Measurements from ENCODE around the gene ETS1.
A peak's percentile ranks its signal among the peaks of the same experiment; 100 is the strongest.

Gene ETS1

DNA sequence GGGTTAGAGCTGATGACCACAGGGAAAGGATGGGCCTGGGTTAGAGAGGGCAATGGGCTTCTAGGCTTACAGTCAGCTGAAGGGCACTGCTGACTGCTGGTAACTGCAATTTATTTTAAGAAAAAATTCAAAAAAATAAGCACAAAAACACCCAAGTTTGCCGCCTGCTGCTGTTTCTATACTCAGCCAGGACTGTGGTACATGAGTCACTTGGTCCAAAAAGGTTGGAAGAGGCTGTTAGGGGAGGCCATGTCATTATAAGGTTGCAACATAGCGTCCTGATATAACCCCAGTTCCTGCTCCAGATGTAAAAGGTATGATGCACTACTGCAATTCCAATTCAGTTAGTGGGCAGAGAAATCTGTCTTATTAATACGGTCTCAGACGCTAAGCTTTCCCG, 98.9 kb downstream of the ETS1 start:
- Histone ChIP-seq H3K4me3 (replicated peaks; ENCODE audit: insufficient read depth, low read length) (no peak overlapping the region), H3K27me3 (ENCODE audit: insufficient read depth, poor library complexity, severe bottlenecking) (no peaks in the 10 kb centered on the region), H3K27ac (replicated peaks) (no peak overlapping the region)
- DNase-seq (ENCODE audit: low read depth in 1 of 2, low spot score in 1 of 2) = peak in 1 of 2 experiments; percentile 30
- TF ChIP-seq SPI1 (IDR thresholded peaks at IDR 0.05; ENCODE audit: borderline replicate concordance, low read depth) (no peak), GABPA (IDR thresholded peaks at IDR 0.05; ENCODE audit: low read depth) (no peak), POLR2AphosphoS5 (IDR thresholded peaks at IDR 0.05; ENCODE audit: low read depth) (no peak)
- TF ChIP-seq, protein P1, sequence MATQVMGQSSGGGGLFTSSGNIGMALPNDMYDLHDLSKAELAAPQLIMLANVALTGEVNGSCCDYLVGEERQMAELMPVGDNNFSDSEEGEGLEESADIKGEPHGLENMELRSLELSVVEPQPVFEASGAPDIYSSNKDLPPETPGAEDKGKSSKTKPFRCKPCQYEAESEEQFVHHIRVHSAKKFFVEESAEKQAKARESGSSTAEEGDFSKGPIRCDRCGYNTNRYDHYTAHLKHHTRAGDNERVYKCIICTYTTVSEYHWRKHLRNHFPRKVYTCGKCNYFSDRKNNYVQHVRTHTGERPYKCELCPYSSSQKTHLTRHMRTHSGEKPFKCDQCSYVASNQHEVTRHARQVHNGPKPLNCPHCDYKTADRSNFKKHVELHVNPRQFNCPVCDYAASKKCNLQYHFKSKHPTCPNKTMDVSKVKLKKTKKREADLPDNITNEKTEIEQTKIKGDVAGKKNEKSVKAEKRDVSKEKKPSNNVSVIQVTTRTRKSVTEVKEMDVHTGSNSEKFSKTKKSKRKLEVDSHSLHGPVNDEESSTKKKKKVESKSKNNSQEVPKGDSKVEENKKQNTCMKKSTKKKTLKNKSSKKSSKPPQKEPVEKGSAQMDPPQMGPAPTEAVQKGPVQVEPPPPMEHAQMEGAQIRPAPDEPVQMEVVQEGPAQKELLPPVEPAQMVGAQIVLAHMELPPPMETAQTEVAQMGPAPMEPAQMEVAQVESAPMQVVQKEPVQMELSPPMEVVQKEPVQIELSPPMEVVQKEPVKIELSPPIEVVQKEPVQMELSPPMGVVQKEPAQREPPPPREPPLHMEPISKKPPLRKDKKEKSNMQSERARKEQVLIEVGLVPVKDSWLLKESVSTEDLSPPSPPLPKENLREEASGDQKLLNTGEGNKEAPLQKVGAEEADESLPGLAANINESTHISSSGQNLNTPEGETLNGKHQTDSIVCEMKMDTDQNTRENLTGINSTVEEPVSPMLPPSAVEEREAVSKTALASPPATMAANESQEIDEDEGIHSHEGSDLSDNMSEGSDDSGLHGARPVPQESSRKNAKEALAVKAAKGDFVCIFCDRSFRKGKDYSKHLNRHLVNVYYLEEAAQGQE (IDR thresholded peaks at IDR 0.05; ENCODE audit: insufficient replicate concordance, low read depth) = no peak
- TF ChIP-seq, protein P2, sequence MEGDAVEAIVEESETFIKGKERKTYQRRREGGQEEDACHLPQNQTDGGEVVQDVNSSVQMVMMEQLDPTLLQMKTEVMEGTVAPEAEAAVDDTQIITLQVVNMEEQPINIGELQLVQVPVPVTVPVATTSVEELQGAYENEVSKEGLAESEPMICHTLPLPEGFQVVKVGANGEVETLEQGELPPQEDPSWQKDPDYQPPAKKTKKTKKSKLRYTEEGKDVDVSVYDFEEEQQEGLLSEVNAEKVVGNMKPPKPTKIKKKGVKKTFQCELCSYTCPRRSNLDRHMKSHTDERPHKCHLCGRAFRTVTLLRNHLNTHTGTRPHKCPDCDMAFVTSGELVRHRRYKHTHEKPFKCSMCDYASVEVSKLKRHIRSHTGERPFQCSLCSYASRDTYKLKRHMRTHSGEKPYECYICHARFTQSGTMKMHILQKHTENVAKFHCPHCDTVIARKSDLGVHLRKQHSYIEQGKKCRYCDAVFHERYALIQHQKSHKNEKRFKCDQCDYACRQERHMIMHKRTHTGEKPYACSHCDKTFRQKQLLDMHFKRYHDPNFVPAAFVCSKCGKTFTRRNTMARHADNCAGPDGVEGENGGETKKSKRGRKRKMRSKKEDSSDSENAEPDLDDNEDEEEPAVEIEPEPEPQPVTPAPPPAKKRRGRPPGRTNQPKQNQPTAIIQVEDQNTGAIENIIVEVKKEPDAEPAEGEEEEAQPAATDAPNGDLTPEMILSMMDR (IDR thresholded peaks at IDR 0.05; ENCODE audit: insufficient read depth, low read length) = no peak

GRCh38 chr11:128487978-128488377, 99.4 kb downstream of the ETS1 start:
- no peak overlapping the region for H3K27ac ChIP-seq (replicated peaks)
- H3K4me3 ChIP-seq (replicated peaks; ENCODE audit: insufficient read depth, low read length) = no peak overlapping the region
- TF ChIP-seq SPI1 (IDR thresholded peaks at IDR 0.05; ENCODE audit: borderline replicate concordance, low read depth) = no peak
- TF ChIP-seq, protein P2 (IDR thresholded peaks at IDR 0.05; ENCODE audit: insufficient read depth, low read length) = no peak
- TF ChIP-seq, protein P1 (IDR thresholded peaks at IDR 0.05; ENCODE audit: insufficient replicate concordance, low read depth) = no peak
- no peak for DNase-seq (ENCODE audit: low read depth in 1 of 2, low spot score in 1 of 2)
- H3K27me3 ChIP-seq (ENCODE audit: insufficient read depth, poor library complexity, severe bottlenecking) = no peaks in the 10 kb centered on the region

DNA sequence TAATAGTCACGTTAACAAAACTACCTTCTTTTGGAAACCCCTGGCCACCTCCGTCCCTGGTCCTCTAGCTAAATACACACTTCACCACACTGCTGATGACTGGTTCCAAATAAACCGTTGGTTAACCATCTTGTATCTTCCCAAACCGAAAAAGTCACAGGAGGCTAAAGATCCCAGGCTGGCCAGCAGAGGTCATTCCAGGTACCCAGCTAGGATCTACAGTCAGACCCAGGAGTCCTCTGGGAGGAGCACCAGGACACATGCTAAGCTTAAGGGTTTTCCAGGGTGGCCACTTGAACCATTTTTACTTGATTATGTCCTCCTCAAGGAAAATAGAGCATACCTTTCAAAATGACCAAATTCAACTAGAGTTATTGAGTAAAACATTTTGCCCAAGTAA, 103.2 kb downstream of the ETS1 start:
- no peak overlapping the region for H3K27ac ChIP-seq (replicated peaks)
- H3K27me3 ChIP-seq (ENCODE audit: insufficient read depth, poor library complexity, severe bottlenecking) = peaks cover 2% of the 10 kb centered on the region
- TF ChIP-seq SPI1 (IDR thresholded peaks at IDR 0.05; ENCODE audit: borderline replicate concordance, low read depth) (no peak), POLR2AphosphoS5 (IDR thresholded peaks at IDR 0.05; ENCODE audit: low read depth) (no peak), GABPA (IDR thresholded peaks at IDR 0.05; ENCODE audit: low read depth) (no peak)
- TF ChIP-seq, protein P1 (IDR thresholded peaks at IDR 0.05; ENCODE audit: insufficient replicate concordance, low read depth) = no peak
- TF ChIP-seq, protein P2 (IDR thresholded peaks at IDR 0.05; ENCODE audit: insufficient read depth, low read length) = no peak
- no peak overlapping the region for H3K4me3 ChIP-seq (replicated peaks; ENCODE audit: insufficient read depth, low read length)
- no peak for DNase-seq (ENCODE audit: low read depth in 1 of 2, low spot score in 1 of 2)

All from HL-60 (cell line).